Uterus (tissue), 4 donors: Measurements from ENCODE around the gene OSBPL1A. TPM values are rescaled to one million over a fixed set of nuclear protein-coding genes. Genes with fewer than 3 reads are reported as not detected.

Experiments used
- DNase-seq, 2 donors: peaks; one replicate each; pipeline ENCODE4 v3.0.0-alpha.2; 2019 to 2020
- H3K27ac ChIP-seq, 2 donors: fragments of 200-600 bp; sonication (generic); 1 replicate in 1 of 2; 2 replicates in 1 of 2; pipeline ENCODE4 v1.5.1; 2016 to 2018
- H3K27me3 ChIP-seq, 2 donors: fragments of 200-600 bp; sonication (generic); one replicate each; pipeline ENCODE4 v1.5.1; 2018 to 2019; ENCODE audit warnings: control low read depth in 1 of 2
- H3K36me3 ChIP-seq, 2 donors: fragments of 200-600 bp; sonication (generic); one replicate each; pipeline ENCODE4 v1.5.1; 2019; ENCODE audit warnings: control low read depth in 1 of 2
- H3K4me1 ChIP-seq, 2 donors: fragments of 200-600 bp; sonication (generic); one replicate each; pipeline ENCODE4 v1.5.1; 2018 to 2019; ENCODE audit warnings: control low read depth in 1 of 2
- H3K4me3 ChIP-seq, 2 donors: fragments of 200-600 bp; sonication (generic); 1 replicate in 1 of 2; 2 replicates in 1 of 2; pipeline ENCODE4 v1.5.1; 2018 to 2019; ENCODE audit warnings: mild to moderate bottlenecking in 1 of 2
- H3K9me3 ChIP-seq, 2 donors: fragments of 200-600 bp; sonication (generic); one replicate each; pipeline ENCODE4 v1.5.1; 2019; ENCODE audit warnings: control low read depth in 1 of 2
- CTCF ChIP-seq, 4 experiments: fragments of 200-600 bp in 2 of 4; fragments of 450-650 bp in 2 of 4; sonication (generic) in 2 of 4; IDR thresholded peaks; one replicate each; pipeline ENCODE4 v1.5.1; 2016 to 2019; ENCODE audit warnings: antibody characterized with exemption in 4 of 4, mild to moderate bottlenecking in 2 of 4, moderate library complexity in 1 of 4
- POLR2A ChIP-seq, 2 donors: fragments of 450-650 bp; IDR thresholded peaks; one replicate each; pipeline ENCODE4 v1.6.1; 2016; ENCODE audit warnings: antibody characterized with exemption in 2 of 2, mild to moderate bottlenecking in 1 of 2, moderate library complexity in 1 of 2
- intact Hi-C: fragments of 100-400 bp; cut with DNase I; formaldehyde crosslinking; loops from one replicate; pipeline ENCODE4 v1.15.1; 2023; ENCODE audit warnings: low total_unique reads
- total RNA-seq, 4 donors: library from RNA; depleted of rRNA in 3 of 4; stranded (reverse); fragments of >200 nt in 3 of 4; gene quantifications; one replicate each; pipeline versions ENCODE4 v1.1.0 to v1.2.4, GENCODE V29; 2014 to 2023
- donor health status: DM: yes; HTN: yes; CAD: no.

Gene OSBPL1A
- total RNA-seq = 10 to 100 TPM; 49.4 to 72.4 (median 62.5) TPM

GRCh38 chr18:24397694-24398368, at the start of gene OSBPL1A:
Gene OSBPL1A, minus strand, starts transcription at chr18:24397824. Its CDS starts 20,291 bp downstream, at chr18:24377533.
- Histone ChIP-seq H3K4me1 (no peaks in the 10 kb centered on the region), H3K27me3 (no peaks in the 10 kb centered on the region), H3K9me3 (no peaks in the 10 kb centered on the region), H3K4me3 (peak within 1 kb of the TSS; percentile 60 to 68), H3K36me3 (no peaks in the 10 kb centered on the region), H3K27ac (peak within 1 kb of the TSS; percentile 79 to 85)
- intact Hi-C loops = no loop called here
- DNase-seq = peak; percentile 92 to 94
- TF ChIP-seq POLR2A (IDR thresholded peaks at IDR 0.05) (peak; percentile 54 to 63), CTCF (IDR thresholded peaks at IDR 0.05) (no peak)

GRCh38 chr18:24446953-24447538, 49.4 kb upstream of the OSBPL1A start:
- Histone ChIP-seq H3K4me3 (no peak overlapping the region), H3K27me3 (no peaks in the 10 kb centered on the region), H3K36me3 (no peaks in the 10 kb centered on the region), H3K4me1 (no peaks in the 10 kb centered on the region), H3K27ac (no peak overlapping the region), H3K9me3 (no peaks in the 10 kb centered on the region)
- DNase-seq = no peak
- intact Hi-C loops = no loop called here
- no peak for TF ChIP-seq CTCF (IDR thresholded peaks at IDR 0.05)

DNA sequence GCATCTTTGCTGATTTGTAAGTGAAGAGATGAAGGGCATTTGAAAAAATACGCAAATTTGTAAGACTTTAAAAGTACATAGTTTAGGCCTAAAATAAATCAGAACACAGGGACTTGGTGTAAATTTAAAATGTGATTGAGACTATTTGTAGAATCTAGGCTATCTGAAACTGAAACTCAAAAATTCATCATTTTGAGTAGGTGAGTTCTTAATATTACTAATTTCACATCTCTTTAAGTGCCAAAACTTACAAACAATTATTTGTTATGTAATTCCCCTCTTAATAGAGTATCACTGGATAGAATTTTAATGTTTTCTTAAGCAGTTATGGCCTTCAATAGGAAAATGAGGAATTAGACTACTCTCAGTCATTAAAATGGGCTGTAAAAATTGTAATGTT, 48.8 kb upstream of the OSBPL1A start:
- intact Hi-C loops = no loop called here
- no peak overlapping the region for H3K27ac ChIP-seq
- TF ChIP-seq POLR2A (IDR thresholded peaks at IDR 0.05) (no peak), CTCF (IDR thresholded peaks at IDR 0.05) (no peak)
- no peaks in the 10 kb centered on the region for H3K27me3 ChIP-seq
- H3K4me3 ChIP-seq = no peak overlapping the region
- no peaks in the 10 kb centered on the region for H3K4me1 ChIP-seq
- H3K36me3 ChIP-seq = no peaks in the 10 kb centered on the region
- H3K9me3 ChIP-seq = no peaks in the 10 kb centered on the region
- no peak for DNase-seq

DNA sequence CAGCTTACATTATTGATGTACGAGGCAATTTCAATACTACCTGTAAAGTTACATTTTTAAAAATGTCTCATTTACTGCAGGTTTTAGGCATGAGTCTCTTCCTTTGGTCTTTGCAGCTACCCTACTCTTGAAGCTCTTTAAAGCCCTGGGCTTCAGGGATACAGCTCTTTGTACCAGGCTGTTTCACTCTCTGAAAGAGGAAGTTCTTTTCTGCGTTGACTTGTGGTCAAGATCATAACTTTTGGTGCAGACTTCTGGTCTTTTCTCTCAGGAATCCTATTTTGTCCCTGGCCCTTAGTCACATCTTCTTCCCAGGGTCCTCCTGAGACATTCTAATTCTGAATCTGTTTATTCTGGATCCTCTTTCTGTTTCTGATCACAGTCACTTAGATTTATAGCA, 46.2 kb upstream of the OSBPL1A start:
- TF ChIP-seq POLR2A (IDR thresholded peaks at IDR 0.05) = no peak
- TF ChIP-seq CTCF (IDR thresholded peaks at IDR 0.05) = no peak
- Histone ChIP-seq H3K36me3 (no peaks in the 10 kb centered on the region), H3K4me1 (no peaks in the 10 kb centered on the region), H3K27ac (no peak overlapping the region), H3K9me3 (no peaks in the 10 kb centered on the region), H3K27me3 (no peaks in the 10 kb centered on the region), H3K4me3 (no peak overlapping the region)
- DNase-seq = no peak
- intact Hi-C loops = no loop called here

GRCh38 chr18:24436939-24437338, 39.3 kb upstream of the OSBPL1A start:
- no peak for DNase-seq
- no peaks in the 10 kb centered on the region for H3K9me3 ChIP-seq
- H3K27me3 ChIP-seq = no peaks in the 10 kb centered on the region
- no peaks in the 10 kb centered on the region for H3K36me3 ChIP-seq
- H3K4me1 ChIP-seq = no peaks in the 10 kb centered on the region
- no peak overlapping the region for H3K4me3 ChIP-seq
- no peak for TF ChIP-seq POLR2A (IDR thresholded peaks at IDR 0.05)
- no peak for TF ChIP-seq CTCF (IDR thresholded peaks at IDR 0.05)
- intact Hi-C loops = no loop called here
- no peak overlapping the region for H3K27ac ChIP-seq
